ENCODE measurements around the gene FRMD3.
A peak's percentile ranks its signal among the peaks of the same experiment; 100 is the strongest.

Gene FRMD3

DNA sequence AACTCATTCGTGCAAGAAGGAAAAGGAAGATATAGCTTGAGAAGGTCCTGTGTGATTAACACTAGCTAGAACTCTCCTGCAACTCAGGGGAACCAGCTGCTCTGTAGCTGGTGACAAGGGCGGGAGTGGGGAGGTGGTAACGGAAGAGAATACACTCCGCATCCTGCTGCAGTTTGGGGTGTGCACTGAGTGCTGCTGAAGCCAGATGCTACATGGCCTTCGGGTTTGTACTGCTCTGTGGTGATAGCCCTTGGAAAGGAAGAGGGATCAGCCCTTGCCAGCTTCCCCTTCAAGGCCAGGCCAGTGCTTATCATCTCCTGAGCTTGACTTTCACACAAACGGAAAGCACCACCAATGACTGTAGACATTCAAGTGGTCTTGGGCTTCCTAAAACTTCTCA lies 34.3 kb downstream of the FRMD3 start:
- Mint-ChIP-seq H3K27ac (no peak overlapping the region), H3K4me3 (no peak overlapping the region), H3K4me1 (peaks cover 10% of the 10 kb centered on the region), H3K27me3 (no peaks in the 10 kb centered on the region), H3K9me3 (no peaks in the 10 kb centered on the region), H3K36me3 (no peaks in the 10 kb centered on the region)

DNA sequence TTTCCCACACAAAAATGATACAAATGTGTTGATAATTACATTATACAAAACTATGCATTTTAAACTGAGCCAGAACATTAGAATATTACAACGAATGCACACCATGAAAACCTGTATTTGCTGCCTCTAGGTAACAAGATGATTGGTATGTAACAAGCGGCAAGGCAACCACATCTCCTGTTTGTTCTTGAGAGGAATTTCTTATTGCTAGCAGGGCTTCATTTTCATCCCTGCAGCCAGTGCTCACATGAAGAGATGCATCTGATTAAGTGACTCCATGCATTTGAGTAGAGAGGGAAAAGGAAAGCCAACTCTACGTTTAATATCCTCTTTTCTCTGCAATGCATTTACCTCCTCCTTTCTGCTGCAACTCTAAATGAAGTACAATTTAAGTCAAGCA lies 36.6 kb downstream of the FRMD3 start:
- no peak overlapping the region for H3K27ac Mint-ChIP-seq
- H3K4me1 Mint-ChIP-seq = no peaks in the 10 kb centered on the region
- no peaks in the 10 kb centered on the region for H3K27me3 Mint-ChIP-seq
- no peaks in the 10 kb centered on the region for H3K9me3 Mint-ChIP-seq
- H3K4me3 Mint-ChIP-seq = no peak overlapping the region
- H3K36me3 Mint-ChIP-seq = peaks cover 2% of the 10 kb centered on the region

GRCh38 chr9:83497441-83497840 lies 40.8 kb downstream of the FRMD3 start:
- Mint-ChIP-seq H3K4me3 (no peak overlapping the region), H3K36me3 (peaks cover 7% of the 10 kb centered on the region), H3K9me3 (no peaks in the 10 kb centered on the region), H3K27me3 (no peaks in the 10 kb centered on the region), H3K4me1 (no peaks in the 10 kb centered on the region), H3K27ac (no peak overlapping the region)

DNA sequence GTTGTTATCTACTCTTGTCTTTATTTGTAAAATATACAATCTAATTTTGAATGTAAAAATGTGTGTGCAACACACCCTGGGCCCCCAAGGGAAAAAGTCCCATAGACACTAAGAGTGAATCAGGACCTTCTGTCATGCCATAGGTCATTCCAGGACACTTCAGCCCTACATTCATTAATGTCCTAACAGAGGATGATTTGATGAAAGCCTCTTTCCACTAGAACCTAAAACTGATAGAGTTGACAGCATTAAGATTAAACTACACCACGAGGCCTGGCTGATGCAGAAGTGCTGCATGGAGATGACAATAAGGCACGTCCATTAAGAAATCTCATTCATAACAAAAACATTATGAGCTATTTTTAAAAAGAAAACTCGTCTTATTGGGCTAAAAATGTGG lies 46.2 kb downstream of the FRMD3 start:
- no peaks in the 10 kb centered on the region for H3K9me3 Mint-ChIP-seq
- H3K4me1 Mint-ChIP-seq = no peaks in the 10 kb centered on the region
- no peaks in the 10 kb centered on the region for H3K27me3 Mint-ChIP-seq
- no peak overlapping the region for H3K4me3 Mint-ChIP-seq
- H3K36me3 Mint-ChIP-seq = peaks cover 6% of the 10 kb centered on the region
- H3K27ac Mint-ChIP-seq = no peak overlapping the region

DNA sequence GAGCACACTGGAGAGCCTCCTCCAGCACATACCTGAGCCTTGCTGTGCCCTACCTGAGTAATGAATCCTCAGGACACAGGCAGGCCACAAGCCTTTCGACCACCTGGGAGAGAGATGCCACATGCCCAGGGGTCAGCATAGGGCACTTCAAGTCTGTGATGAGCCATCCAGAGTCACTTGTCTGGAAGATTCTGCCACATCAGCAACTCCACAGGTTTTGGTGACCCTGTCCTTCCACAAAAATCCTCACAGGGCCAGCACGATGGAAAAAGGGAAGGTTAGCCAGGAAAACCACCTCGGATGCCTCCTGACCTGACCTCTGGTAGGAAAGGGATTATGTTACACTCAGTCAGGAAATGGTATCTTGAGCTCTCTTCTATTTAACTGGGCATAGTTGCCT lies 46.8 kb downstream of the FRMD3 start:
- Mint-ChIP-seq H3K4me1 (no peaks in the 10 kb centered on the region), H3K27ac (no peak overlapping the region), H3K36me3 (peaks cover 5% of the 10 kb centered on the region), H3K27me3 (no peaks in the 10 kb centered on the region), H3K9me3 (no peaks in the 10 kb centered on the region), H3K4me3 (no peak overlapping the region)

DNA sequence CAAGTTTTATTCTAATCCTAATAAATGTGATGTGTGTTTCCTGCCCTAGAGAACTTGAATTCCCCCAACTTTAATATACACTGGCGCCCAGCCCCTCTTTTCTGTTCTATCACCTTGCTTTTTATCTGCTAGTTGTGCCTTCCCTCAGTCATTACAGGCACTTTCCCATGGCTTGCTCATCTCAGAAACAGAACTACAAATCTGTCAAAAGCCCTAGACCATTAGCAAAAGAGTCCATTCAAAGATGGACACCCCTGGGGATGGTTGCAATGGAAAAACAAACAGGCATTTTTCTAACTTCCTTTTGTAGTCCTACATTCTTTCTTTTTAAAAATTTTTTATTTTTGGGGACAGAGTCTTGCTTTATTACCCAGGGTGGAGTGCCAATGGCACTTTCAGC lies 48.2 kb downstream of the FRMD3 start:
- no peaks in the 10 kb centered on the region for H3K9me3 Mint-ChIP-seq
- H3K27ac Mint-ChIP-seq = no peak overlapping the region
- H3K27me3 Mint-ChIP-seq = no peaks in the 10 kb centered on the region
- no peak overlapping the region for H3K4me3 Mint-ChIP-seq
- peaks cover 4% of the 10 kb centered on the region for H3K36me3 Mint-ChIP-seq
- no peaks in the 10 kb centered on the region for H3K4me1 Mint-ChIP-seq

DNA sequence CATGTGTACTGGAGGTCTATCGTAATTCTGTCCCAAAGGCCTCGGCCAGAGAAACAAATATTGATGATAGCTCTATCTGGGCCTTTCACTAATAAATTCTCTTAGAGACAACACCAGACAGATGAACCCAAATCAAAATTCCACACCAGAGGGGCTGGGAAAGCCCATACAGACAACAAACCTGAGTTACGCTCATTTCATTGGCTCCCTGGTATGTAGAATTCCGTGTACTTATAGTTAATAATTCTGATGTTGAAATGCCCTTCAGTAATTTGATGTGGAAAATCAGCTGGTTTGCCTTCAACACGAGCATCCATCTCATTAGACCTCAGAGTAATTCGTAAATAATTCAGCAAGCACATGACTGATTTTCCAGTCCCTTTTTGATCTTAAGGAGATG lies 53.2 kb downstream of the FRMD3 start:
- Mint-ChIP-seq H3K4me1 (no peaks in the 10 kb centered on the region), H3K27ac (no peak overlapping the region), H3K9me3 (no peaks in the 10 kb centered on the region), H3K27me3 (no peaks in the 10 kb centered on the region), H3K36me3 (peaks cover 2% of the 10 kb centered on the region), H3K4me3 (no peak overlapping the region)

DNA sequence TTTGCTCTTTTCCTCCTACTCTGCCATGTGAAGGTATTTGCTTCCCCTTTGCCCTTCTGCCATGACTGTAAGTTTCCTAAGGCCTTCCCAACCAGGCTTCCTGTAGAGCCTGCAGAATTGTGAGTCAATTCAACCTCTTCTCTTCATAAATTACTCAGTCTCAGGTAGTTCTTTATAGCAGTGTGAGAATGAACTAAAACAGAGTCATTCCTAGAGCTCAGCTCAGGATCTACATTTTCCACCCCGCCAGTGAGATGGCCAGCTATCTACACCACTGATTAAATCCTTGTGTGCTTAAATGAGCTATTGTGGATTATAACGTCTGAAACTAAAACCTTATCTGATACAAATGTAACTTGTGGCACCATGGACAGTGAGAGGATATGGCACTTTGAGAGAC lies 55.0 kb downstream of the FRMD3 start:
- Mint-ChIP-seq H3K9me3 (peaks cover 5% of the 10 kb centered on the region), H3K27ac (no peak overlapping the region)

GRCh38 chr9:83479765-83480164 lies 58.4 kb downstream of the FRMD3 start:
- no peak overlapping the region for H3K4me3 Mint-ChIP-seq
- no peaks in the 10 kb centered on the region for H3K4me1 Mint-ChIP-seq
- peaks cover 6% of the 10 kb centered on the region for H3K36me3 Mint-ChIP-seq
- no peaks in the 10 kb centered on the region for H3K27me3 Mint-ChIP-seq
- H3K27ac Mint-ChIP-seq = no peak overlapping the region
- H3K9me3 Mint-ChIP-seq = peaks cover 5% of the 10 kb centered on the region

More for the DNA sequence above, 55.0 kb downstream of the FRMD3 start:
- Mint-ChIP-seq H3K36me3 (peaks cover 4% of the 10 kb centered on the region), H3K4me3 (no peak overlapping the region), H3K4me1 (no peaks in the 10 kb centered on the region), H3K27me3 (no peaks in the 10 kb centered on the region)

DNA sequence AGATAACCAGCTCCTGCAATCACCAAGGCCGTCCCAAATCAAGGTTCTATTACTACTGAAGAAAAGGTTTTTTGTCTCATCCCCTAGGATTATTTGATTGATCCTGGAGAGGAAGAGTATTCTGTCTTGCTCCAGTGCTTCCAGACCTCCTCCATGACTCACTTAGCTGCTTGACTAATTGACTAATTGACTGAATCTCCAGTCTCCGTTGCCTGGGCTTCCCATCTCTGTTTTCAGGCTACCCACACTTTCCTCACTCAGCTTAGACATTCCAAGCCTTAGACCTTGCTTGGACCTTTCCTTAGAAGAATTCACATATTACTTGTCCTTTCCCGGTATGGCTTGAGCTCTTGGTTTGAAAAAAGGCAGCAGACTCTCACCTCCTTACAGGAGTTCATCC lies 60.6 kb downstream of the FRMD3 start:
- no peak overlapping the region for H3K4me3 Mint-ChIP-seq
- H3K9me3 Mint-ChIP-seq = peaks cover 11% of the 10 kb centered on the region
- peaks cover 8% of the 10 kb centered on the region for H3K36me3 Mint-ChIP-seq
- H3K27ac Mint-ChIP-seq = no peak overlapping the region
- peaks cover 21% of the 10 kb centered on the region for H3K4me1 Mint-ChIP-seq
- no peaks in the 10 kb centered on the region for H3K27me3 Mint-ChIP-seq

DNA sequence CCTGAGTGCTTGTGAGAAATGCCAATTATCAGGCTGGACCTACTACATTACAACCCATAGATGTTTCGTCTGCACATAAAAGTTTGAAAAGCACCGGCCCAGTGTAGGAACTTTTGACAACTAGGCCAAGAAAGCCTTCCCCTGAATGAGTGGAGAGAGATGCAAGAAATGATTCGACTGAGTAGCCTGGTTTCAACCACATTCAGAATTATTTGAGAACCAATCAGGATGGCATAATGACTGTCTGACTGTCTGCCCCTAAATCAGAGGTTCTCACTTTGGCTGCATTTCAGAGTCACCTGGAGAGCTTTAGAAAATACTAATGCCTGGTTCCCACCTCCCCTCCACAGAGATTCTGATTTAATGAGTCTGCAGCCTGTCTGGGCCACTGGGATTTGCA lies 61.1 kb downstream of the FRMD3 start:
- Mint-ChIP-seq H3K4me3 (no peak overlapping the region), H3K4me1 (peaks cover 21% of the 10 kb centered on the region), H3K36me3 (peaks cover 8% of the 10 kb centered on the region), H3K27me3 (no peaks in the 10 kb centered on the region), H3K27ac (no peak overlapping the region), H3K9me3 (peaks cover 11% of the 10 kb centered on the region)

DNA sequence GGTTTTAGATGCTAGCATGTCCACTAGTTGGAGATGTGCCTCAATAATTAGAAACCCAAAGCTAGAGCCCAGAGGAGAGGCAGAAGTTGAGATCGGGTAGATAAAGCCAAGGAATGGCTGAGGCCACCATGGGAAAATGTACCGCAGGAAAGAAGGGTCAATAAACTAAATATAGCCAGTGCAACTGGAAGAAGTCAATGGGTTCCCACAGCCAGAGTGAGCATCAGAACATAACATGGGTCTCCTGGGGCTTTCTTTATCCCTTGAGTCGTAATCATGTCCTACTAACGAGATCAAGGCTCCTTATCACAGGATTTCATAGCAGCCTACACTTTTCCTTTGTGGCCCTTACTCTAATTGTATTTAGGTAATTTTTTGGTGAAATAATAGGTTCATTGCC lies 61.7 kb downstream of the FRMD3 start:
- peaks cover 21% of the 10 kb centered on the region for H3K4me1 Mint-ChIP-seq
- H3K9me3 Mint-ChIP-seq = peaks cover 11% of the 10 kb centered on the region
- H3K4me3 Mint-ChIP-seq = no peak overlapping the region
- no peak overlapping the region for H3K27ac Mint-ChIP-seq
- no peaks in the 10 kb centered on the region for H3K27me3 Mint-ChIP-seq
- peaks cover 8% of the 10 kb centered on the region for H3K36me3 Mint-ChIP-seq

- Mint-ChIP-seq H3K27me3 (no peaks in the 10 kb centered on the region), H3K4me1 (peaks cover 21% of the 10 kb centered on the region), H3K36me3 (peaks cover 8% of the 10 kb centered on the region), H3K4me3 (no peak overlapping the region), H3K9me3 (peaks cover 11% of the 10 kb centered on the region), H3K27ac (no peak overlapping the region)
Observed at GRCh38 chr9:83475741-83476140, 62.5 kb downstream of the FRMD3 start.

GRCh38 chr9:83474631-83475030 lies 63.6 kb downstream of the FRMD3 start:
- H3K4me3 Mint-ChIP-seq = no peak overlapping the region
- H3K27ac Mint-ChIP-seq = no peak overlapping the region
- no peaks in the 10 kb centered on the region for H3K27me3 Mint-ChIP-seq
- H3K4me1 Mint-ChIP-seq = peaks cover 21% of the 10 kb centered on the region
- peaks cover 8% of the 10 kb centered on the region for H3K36me3 Mint-ChIP-seq
- H3K9me3 Mint-ChIP-seq = peaks cover 11% of the 10 kb centered on the region

- H3K4me3 Mint-ChIP-seq = peak overlapping the region; percentile 83
- no peaks in the 10 kb centered on the region for H3K27me3 Mint-ChIP-seq
- peaks cover 21% of the 10 kb centered on the region for H3K4me1 Mint-ChIP-seq
- peaks cover 7% of the 10 kb centered on the region for H3K9me3 Mint-ChIP-seq
- H3K36me3 Mint-ChIP-seq = peaks cover 6% of the 10 kb centered on the region
- H3K27ac Mint-ChIP-seq = peak overlapping the region; percentile 91
Observed at GRCh38 chr9:83473488-83473971, 64.7 kb downstream of the FRMD3 start.

DNA sequence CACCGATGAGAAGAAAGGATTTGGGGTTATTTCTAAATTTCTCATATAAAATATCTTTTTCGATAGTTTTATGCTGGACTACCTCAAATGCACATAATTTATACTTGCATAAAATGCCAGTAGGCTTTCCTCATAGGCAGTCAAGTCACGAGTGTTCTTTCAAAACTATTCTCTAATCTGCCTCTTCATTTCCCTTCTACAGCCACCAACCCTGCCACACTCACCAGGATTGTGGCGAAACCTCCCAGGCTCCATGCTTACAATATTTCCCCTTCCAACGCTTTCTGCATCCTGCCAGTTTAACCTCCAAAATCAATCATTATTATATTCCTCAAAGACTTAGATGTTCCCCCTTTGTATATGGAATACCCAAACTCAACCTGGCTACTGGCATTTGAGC lies 65.4 kb downstream of the FRMD3 start:
- H3K27me3 Mint-ChIP-seq = no peaks in the 10 kb centered on the region
- H3K9me3 Mint-ChIP-seq = peaks cover 7% of the 10 kb centered on the region
- peak overlapping the region; percentile 91 for H3K27ac Mint-ChIP-seq
- peaks cover 21% of the 10 kb centered on the region for H3K4me1 Mint-ChIP-seq
- H3K36me3 Mint-ChIP-seq = peaks cover 6% of the 10 kb centered on the region
- peak overlapping the region; percentile 83 for H3K4me3 Mint-ChIP-seq

GRCh38 chr9:83472221-83472665 lies 66.0 kb downstream of the FRMD3 start:
- Mint-ChIP-seq H3K27ac (no peak overlapping the region), H3K36me3 (peaks cover 6% of the 10 kb centered on the region), H3K9me3 (peaks cover 7% of the 10 kb centered on the region), H3K4me1 (peaks cover 21% of the 10 kb centered on the region), H3K27me3 (no peaks in the 10 kb centered on the region), H3K4me3 (no peak overlapping the region)

Measured in activated naive CD4-positive, alpha-beta T cell treated with anti-CD3 and anti-CD28 coated beads, Interleukin-2, amount 50 U/mL, for 24 hours (primary cell).